GM12891 (cell line): Measurements from ENCODE around the gene SPECC1.

Experiments used
- POLR2A ChIP-seq: IDR thresholded peaks from 2 replicates; pipeline ENCODE4 v1.6.1; 2011; ENCODE audit warnings: low read depth, low read length, control low read depth
- POLR2AphosphoS5 ChIP-seq: IDR thresholded peaks from 2 replicates; pipeline ENCODE4 v1.6.1; 2011; ENCODE audit warnings: low read depth, low read length, control low read depth

DNA sequence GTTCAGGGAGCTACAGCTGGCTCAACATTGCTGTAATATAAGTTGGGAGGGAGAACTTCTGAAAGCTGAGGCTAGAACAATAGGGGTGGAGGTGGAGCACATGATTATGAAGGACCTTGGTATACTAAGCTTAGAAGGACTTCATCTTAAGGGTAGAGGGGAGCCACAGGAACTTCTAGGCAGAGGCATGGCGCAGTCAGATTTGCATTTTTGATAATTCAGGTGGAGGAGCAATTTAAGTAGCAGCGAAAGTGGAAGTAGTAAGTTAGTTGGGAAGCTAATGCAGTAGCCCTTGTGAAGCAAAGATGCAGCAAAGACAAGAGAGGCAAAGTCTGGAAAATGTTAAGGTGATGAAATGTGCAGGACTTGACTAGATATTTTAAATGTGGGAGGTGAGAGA lies 144.1 kb downstream of the SPECC1 start:
- TF ChIP-seq POLR2A (no peak), POLR2AphosphoS5 (no peak)
